VCaP (cell line): ENCODE results near the gene RPS13.
"Not testable (repeated sequence)": the region's sequence is repeated elsewhere in the genome, so short reads cannot be mapped to it uniquely, and the experiment has no call there.

Experiments used
- H3K27ac ChIP-seq: fragments of 450-650 bp; 2 replicates; pipeline ENCODE4 v1.5.1; 2017
- CTCF ChIP-seq: fragments of 450-650 bp; conservative IDR thresholded peaks from 2 replicates; pipeline ENCODE4 v1.5.1; 2017; ENCODE audit warnings: mild to moderate bottlenecking, moderate library complexity

The RPS13 gene

GRCh38 chr11:17063171-17064002 is 14.1 kb downstream of the RPS13 start:
- TF ChIP-seq CTCF: peak; percentile 86
- no peak overlapping the region for H3K27ac ChIP-seq

- H3K27ac ChIP-seq: not testable (repeated sequence)
Observed at GRCh38 chr11:17051146-17051545, 26.3 kb downstream of the RPS13 start.

- peak overlapping the region; percentile 72 for H3K27ac ChIP-seq
Observed at GRCh38 chr11:17048491-17048890, 29.0 kb downstream of the RPS13 start.

- peak overlapping the region; percentile 72; the same call in 1 of the 2 replicates for H3K27ac ChIP-seq
- TF ChIP-seq CTCF: no peak
Observed at GRCh38 chr11:17046690-17047089, 30.8 kb downstream of the RPS13 start.

GRCh38 chr11:17036666-17037658 is 40.5 kb downstream of the RPS13 start:
- no peak overlapping the region for H3K27ac ChIP-seq
- TF ChIP-seq CTCF: no peak

GRCh38 chr11:17034027-17034426 is 43.4 kb downstream of the RPS13 start:
- not testable (repeated sequence) for H3K27ac ChIP-seq

- TF ChIP-seq CTCF: no peak
- no peak overlapping the region for H3K27ac ChIP-seq
Observed at GRCh38 chr11:17026487-17027082, 50.9 kb downstream of the RPS13 start.

- no peak for TF ChIP-seq CTCF
- no peak overlapping the region for H3K27ac ChIP-seq
Observed at GRCh38 chr11:17024924-17025323, 52.5 kb downstream of the RPS13 start.
